GM12878 (cell line): ENCODE results near the gene CILP2. TPM values are rescaled to one million over a fixed set of nuclear protein-coding genes. Genes with fewer than 3 reads are reported as not detected.

ENCODE experiments used
- ATAC-seq: fragments of 200-7000 bp; cut with Tn5 transposase; 3 replicates; pipeline ENCODE4 v1.9.1; 2020; ENCODE audit warnings: mild to moderate bottlenecking, moderate library complexity
- BruUV-seq: library from RNA; stranded (reverse); fragments of 400-500 nt; replicated peaks from 2 replicates; lab custom pipeline; 2021; lab: Mats Ljungman, UMichigan
- CTCF ChIA-PET: fragments of 300-600 bp; sonication (Branson Sonifier 250); formaldehyde crosslinking; extraction: SDS; loops from one replicate; lab custom pipeline; 2021; ENCODE audit warnings: inconsistent platforms; lab: Yijun Ruan, JAX
- POLR2A ChIA-PET: fragments of 350-600 bp; formaldehyde crosslinking; extraction: SDS; loops from one replicate; lab custom pipeline; 2021; ENCODE audit warnings: inconsistent platforms; lab: Charles Lee
- RAD21 ChIA-PET: fragments of 300-600 bp; sonication (Branson Sonifier 250); formaldehyde crosslinking; loops from one replicate; lab custom pipeline; 2023; ENCODE audit warnings: antibody characterized with exemption; ENCODE audit not compliant: unreplicated experiment; lab: Charles Lee
- SMC1A ChIA-PET: fragments of 300-600 bp; sonication (Branson Sonifier 250); formaldehyde crosslinking; loops from one replicate; lab custom pipeline; 2023; ENCODE audit not compliant: unreplicated experiment, uncharacterized antibody; lab: Charles Lee
- DNase-seq: peaks from one replicate; pipeline ENCODE4 v3.0.0-alpha.2; 2011; ENCODE audit warnings: low read depth, low spot score
- FAIRE-seq: peaks from 3 replicates; lab custom pipeline; 2011; peaks lifted over from hg19 to GRCh38; lab: Jason Lieb, UNC
- H2AFZ ChIP-seq: 2 replicates; pipeline ENCODE4 v1.6.0; 2011; ENCODE audit warnings: low read depth, low read length, control low read depth; ENCODE audit not compliant: control insufficient read depth
- H3K27ac ChIP-seq: 2 replicates; pipeline ENCODE4 v1.5.1; 2011; ENCODE audit warnings: control low read depth; ENCODE audit not compliant: control insufficient read depth, insufficient read depth
- H3K27me3 ChIP-seq, 2 experiments: replicated peaks in 1 of 2; 2 replicates each; pipeline versions ENCODE4 v1.6.0 to v1.6.1; 2011; ENCODE audit warnings: low read length in 1 of 2; ENCODE audit not compliant: control insufficient read depth in 2 of 2, insufficient read depth in 2 of 2
- H3K36me3 ChIP-seq, 2 experiments: 2 replicates each; pipeline ENCODE4 v1.5.1; 2011; ENCODE audit warnings: low read length in 1 of 2; ENCODE audit not compliant: control insufficient read depth in 2 of 2, insufficient read depth in 2 of 2
- H3K4me1 ChIP-seq: 2 replicates; pipeline ENCODE4 v1.6.1; 2011; ENCODE audit warnings: mild to moderate bottlenecking, low read length, moderate library complexity, mixed read lengths; ENCODE audit not compliant: control insufficient read depth, insufficient read depth
- H3K4me2 ChIP-seq: 2 replicates; pipeline ENCODE4 v1.6.0; 2011; ENCODE audit warnings: control low read depth; ENCODE audit not compliant: control insufficient read depth, insufficient read depth
- H3K4me3 ChIP-seq: fragments of 200-600 bp; sonication (generic); 2 replicates; pipeline ENCODE4 v1.5.1; 2016
- H3K79me2 ChIP-seq: 2 replicates; pipeline ENCODE4 v1.6.0; 2011; ENCODE audit warnings: low read length; ENCODE audit not compliant: control insufficient read depth, insufficient read depth
- H3K9ac ChIP-seq: 2 replicates; pipeline ENCODE4 v1.8.0; 2011; ENCODE audit warnings: low read length, control low read depth, mixed read lengths; ENCODE audit not compliant: control insufficient read depth, insufficient read depth
- H3K9me3 ChIP-seq: replicated peaks from 3 replicates; pipeline ENCODE4 v1.5.1; 2011; ENCODE audit warnings: mild to moderate bottlenecking, low read length; ENCODE audit not compliant: control insufficient read depth, insufficient read depth
- H4K20me1 ChIP-seq: 2 replicates; pipeline ENCODE4 v1.6.0; 2011; ENCODE audit not compliant: control insufficient read depth, insufficient read depth
- ATF2 ChIP-seq: IDR thresholded peaks from 2 replicates; pipeline ENCODE4 v1.6.1; 2012; ENCODE audit warnings: low read length, inconsistent platforms
- EP300 ChIP-seq, 2 experiments: fragments of 150-350 bp in 1 of 2; IDR thresholded peaks; 2 replicates each; pipeline ENCODE4 v1.6.1; 2011 to 2012; ENCODE audit warnings: low read depth in 2 of 2, low read length in 2 of 2, borderline replicate concordance in 1 of 2, improper control_type of control experiment in 1 of 2, inconsistent platforms in 1 of 2; ENCODE audit not compliant: control insufficient read depth in 1 of 2
- FOS ChIP-seq: IDR thresholded peaks from 3 replicates; pipeline ENCODE4 v1.6.1; 2011; ENCODE audit warnings: borderline replicate concordance; ENCODE audit not compliant: insufficient read length; ENCODE audit errors: extremely low read depth
- GATAD2B ChIP-seq: fragments of 450-650 bp; conservative IDR thresholded peaks from 2 replicates; pipeline ENCODE4 v1.6.1; 2017; ENCODE audit warnings: low read depth, mild to moderate bottlenecking, moderate library complexity
- HSF1 ChIP-seq: fragments of 150-350 bp; IDR thresholded peaks from 2 replicates; pipeline ENCODE4 v1.6.1; 2014; ENCODE audit warnings: mild to moderate bottlenecking, low read depth, low read length
- IRF4 ChIP-seq: IDR thresholded peaks from 2 replicates; pipeline ENCODE4 v1.6.1; 2011; ENCODE audit warnings: low read depth, low read length
- MXI1 ChIP-seq: fragments of 150-350 bp; IDR thresholded peaks from 2 replicates; pipeline ENCODE4 v1.6.1; 2011; ENCODE audit warnings: low read depth, mild to moderate bottlenecking, inconsistent platforms, low read length, improper control_type of control experiment
- MYB ChIP-seq: fragments of 150-350 bp; IDR thresholded peaks from 2 replicates; pipeline ENCODE4 v1.6.1; 2014; ENCODE audit warnings: mild to moderate bottlenecking, low read depth, low read length, borderline replicate concordance
- NFIC ChIP-seq: IDR thresholded peaks from 2 replicates; pipeline ENCODE4 v1.6.1; 2012; ENCODE audit warnings: low read depth, mild to moderate bottlenecking, inconsistent platforms, low read length, moderate library complexity
- NFXL1 ChIP-seq: fragments of 450-650 bp; IDR thresholded peaks from 2 replicates; pipeline ENCODE4 v1.6.1; 2017; ENCODE audit warnings: antibody characterized with exemption, mild to moderate bottlenecking, borderline replicate concordance
- PAX8 ChIP-seq: fragments of 450-650 bp; IDR thresholded peaks from 2 replicates; pipeline ENCODE4 v1.6.1; 2017; ENCODE audit warnings: mild to moderate bottlenecking, moderate library complexity
- POLR2AphosphoS5 ChIP-seq: IDR thresholded peaks from 2 replicates; pipeline ENCODE4 v1.6.1; 2011; ENCODE audit warnings: mild to moderate bottlenecking, low read length, inconsistent platforms
- POU2F2 ChIP-seq: IDR thresholded peaks from 3 replicates; pipeline ENCODE4 v1.6.1; 2011; ENCODE audit warnings: low read depth, mild to moderate bottlenecking, low read length, borderline replicate concordance
- SIX5 ChIP-seq: IDR thresholded peaks from 2 replicates; pipeline ENCODE4 v1.6.1; 2011; ENCODE audit warnings: mild to moderate bottlenecking, low read depth, low read length, moderate library complexity; ENCODE audit not compliant: severe bottlenecking
- SKIL ChIP-seq: fragments of 450-650 bp; IDR thresholded peaks from 2 replicates; pipeline ENCODE4 v1.6.1; 2017; ENCODE audit warnings: mild to moderate bottlenecking, low read depth, inconsistent platforms; ENCODE audit not compliant: poor library complexity, severe bottlenecking
- SMAD1 ChIP-seq: fragments of 450-650 bp; IDR thresholded peaks from 2 replicates; pipeline ENCODE4 v1.6.1; 2018; ENCODE audit warnings: mild to moderate bottlenecking, low read depth; ENCODE audit not compliant: partially characterized antibody
- SMARCA5 ChIP-seq: fragments of 450-650 bp; IDR thresholded peaks from 2 replicates; pipeline ENCODE4 v1.6.1; 2017; ENCODE audit warnings: mild to moderate bottlenecking
- TAF1 ChIP-seq: IDR thresholded peaks from 2 replicates; pipeline ENCODE4 v1.6.1; 2011; ENCODE audit warnings: mild to moderate bottlenecking, low read depth, low read length, borderline replicate concordance
- TCF7 ChIP-seq: IDR thresholded peaks from 2 replicates; pipeline ENCODE4 v1.6.1; 2014; ENCODE audit warnings: antibody characterized with exemption, borderline replicate concordance
- ZNF384 ChIP-seq: IDR thresholded peaks from 2 replicates; pipeline ENCODE4 v1.6.1; 2012; ENCODE audit warnings: low read depth, mild to moderate bottlenecking, low read length, improper control_type of control experiment, borderline replicate concordance
- WGBS: methylation state at CpG from one replicate; pipeline ENCODE4 v1.1.6; 2016; ENCODE audit warnings: low lambda C conversion rate; ENCODE audit not compliant: insufficient replicate concordance, insufficient coverage; ENCODE audit errors: missing lambda C conversion rate; 5-methylcytosine and 5-hydroxymethylcytosine counted together
- in situ Hi-C: fragments of 300-500 bp; cut with MboI; formaldehyde crosslinking; loops from 9 replicates; pipeline ENCODE4 v1.14.3; 2018; ENCODE audit warnings: mixed read lengths
- intact Hi-C: fragments of 100-400 bp; cut with micrococcal nuclease; formaldehyde crosslinking; loops from one replicate; pipeline ENCODE4 v1.14.2; 2022; ENCODE audit not compliant: unreplicated experiment
- polyA plus RNA-seq, 11 experiments: library from polyadenylated mRNA; depleted of rRNA in 4 of 11; unstranded in 6 of 11; stranded (reverse) in 5 of 11; fragments of >200 nt; fragmentation: Nextera tagmentation in 4 of 11; fragmentation: Illumina TruSeq in 1 of 11; extraction: Ambion mirVana in 4 of 11; extraction: Trizol in 1 of 11; gene quantifications; 1 replicate in 1 of 11; 2 replicates in 10 of 11; pipeline versions ENCODE4 v1.2.1 to v1.2.3, GENCODE V29; 2011 to 2016; ENCODE audit warnings: inconsistent platforms in 2 of 11, missing spikeins in 2 of 11, low read depth in 1 of 11
- total RNA-seq, 4 experiments: library from RNA; depleted of rRNA in 3 of 4; stranded (reverse); fragments of >200 nt in 3 of 4; fragmentation: Illumina TruSeq in 1 of 4; extraction: Trizol in 1 of 4; gene quantifications; 2 replicates each; pipeline versions ENCODE4 v1.2.1 to v1.2.3, GENCODE V29; 2013 to 2021

CILP2 gene
- total and polyA plus RNA-seq, 10 of the 15 experiments (the other 5 are each of a cell fraction or from before 2014, with no cell fraction given), result 0.05 to 0.08 (median 0.06) TPM; not detected in 6

- TF ChIP-seq TCF7, result no peak
These were observed 36.3 kb upstream of the CILP2 start (continued) for GRCh38 chr19:19501798-19502197.

- H4K20me1 ChIP-seq, result no peaks in the 10 kb centered on the region
- ChIA-PET POLR2A (no interaction called here), CTCF (no interaction called here), RAD21 (no interaction called here), SMC1A (no interaction called here)
- H3K79me2 ChIP-seq, result no peaks in the 10 kb centered on the region
- no peak overlapping the region for H3K4me3 ChIP-seq
- ATAC-seq (no peak), FAIRE-seq (no peak), DNase-seq (no peak)
- intact Hi-C loops, result no loop called here
- no peaks in the 10 kb centered on the region for H3K4me1 ChIP-seq
- in situ Hi-C loops, result no loop called here
- H2AFZ ChIP-seq, result no peak overlapping the region
- H3K36me3 ChIP-seq, result peaks cover 29 to 58% of the 10 kb centered on the region in 2 experiments
- no peak overlapping the region for H3K4me2 ChIP-seq
- no peaks in the 10 kb centered on the region for H3K9me3 ChIP-seq
- 97% methylated on average over 19 of the region's 19 CpGs for WGBS
- H3K27ac ChIP-seq, result no peak overlapping the region
- no peaks in the 10 kb centered on the region for H3K27me3 ChIP-seq
- BruUV-seq, result no TSS peak
- no peak overlapping the region for H3K9ac ChIP-seq
- no peak for TF ChIP-seq PAX8
- no peak for TF ChIP-seq SKIL
- no peak for TF ChIP-seq ZNF384
- no peak for TF ChIP-seq ATF2
- TF ChIP-seq FOS, result no peak
- TF ChIP-seq SMAD1, result no peak
- no peak for TF ChIP-seq IRF4
- TF ChIP-seq POLR2AphosphoS5, result no peak
- no peak for TF ChIP-seq MYB
- TF ChIP-seq NFIC, result no peak
- TF ChIP-seq GATAD2B, result no peak
- TF ChIP-seq EP300 (IDR thresholded peaks at IDR 0.05; ENCODE audit: borderline replicate concordance in 1 of 2, control insufficient read depth in 1 of 2, low read depth in 2 of 2, low read length in 2 of 2), result no peak
- TF ChIP-seq SMARCA5, result no peak
- TF ChIP-seq MXI1, result no peak
- TF ChIP-seq TAF1, result no peak
- TF ChIP-seq NFXL1, result no peak
- TF ChIP-seq HSF1, result no peak
- no peak for TF ChIP-seq SIX5
- no peak for TF ChIP-seq POU2F2
These were observed 35.8 kb upstream of the CILP2 start for GRCh38 chr19:19502281-19502680.
